Measurements from ENCODE around the gene LSG1. TPM values are rescaled to one million over a fixed set of nuclear protein-coding genes. Genes with fewer than 3 reads are reported as not detected.
A peak's percentile ranks its signal among the peaks of the same experiment; 100 is the strongest.

The LSG1 gene
- total RNA-seq, 4 donors from 2014 or later = 19.9 to 35.0 (median 32.6) TPM

DNA sequence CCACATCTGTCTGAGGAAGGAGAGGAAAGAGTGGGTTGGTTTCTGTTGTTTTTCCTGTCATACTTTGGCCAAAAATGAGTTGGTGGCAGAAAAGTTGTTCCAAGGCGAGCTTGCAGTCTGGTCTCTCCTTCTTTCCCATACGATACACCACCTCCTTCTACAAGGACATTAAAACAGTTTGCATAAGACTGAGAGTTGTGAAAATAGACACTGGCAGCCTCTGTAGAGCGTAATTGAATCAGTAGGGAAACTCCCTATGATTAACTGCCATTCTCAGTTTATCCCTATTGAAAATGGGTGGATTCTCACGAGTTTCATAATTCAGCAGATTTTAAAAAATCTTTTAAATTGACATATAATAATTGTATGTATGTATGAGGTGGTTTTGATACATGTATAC lies 3.7 kb upstream of the LSG1 start:
- TF ChIP-seq POLR2AphosphoS5 (IDR thresholded peaks at IDR 0.05) (no peak), EP300 (IDR thresholded peaks at IDR 0.05) (no peak), CTCF (IDR thresholded peaks at IDR 0.05) (no peak), POLR2A (IDR thresholded peaks at IDR 0.05; ENCODE audit: low read depth) (no peak)
- WGBS = 63% methylated on average over 4 of the region's 4 CpGs
- intact Hi-C loops (cut with DNase I) = no loop called here

DNA sequence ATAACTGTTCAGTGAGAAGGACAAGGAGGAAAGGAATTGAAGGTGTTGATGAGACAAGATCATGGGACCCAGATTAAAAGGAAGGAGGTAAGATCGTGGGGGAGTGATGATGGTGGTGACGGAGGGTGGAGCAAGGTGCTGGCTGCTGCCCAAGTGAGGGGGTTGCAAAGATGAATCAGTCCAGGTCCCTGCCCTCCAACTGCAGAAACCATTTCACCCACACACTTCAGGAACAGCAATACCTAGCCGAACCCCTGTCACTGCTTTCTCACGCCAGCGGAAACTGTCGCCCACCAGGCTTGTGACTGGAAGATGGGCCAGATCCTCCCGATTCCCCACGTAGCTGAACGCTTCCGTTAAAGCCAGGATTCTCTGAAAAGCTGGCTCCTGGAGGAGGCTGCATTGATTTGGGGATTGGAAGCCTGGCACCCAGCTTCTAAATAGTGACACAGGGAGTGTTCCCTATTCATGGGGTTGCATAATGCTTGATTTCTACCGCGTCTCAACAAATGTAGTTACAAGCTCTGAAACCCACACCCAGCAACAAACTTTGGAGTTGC lies 3.2 kb upstream of the LSG1 start:
- Histone ChIP-seq H3K27ac (replicated peaks in 1 of 4) (no peak overlapping the region), H3K27me3 (peaks cover 0 to 19% (median 0%) of the 10 kb centered on the region in 4 donors), H3K4me1 (peaks cover 19 to 21% (median 20%) of the 10 kb centered on the region in 4 donors), H3K9me3 (no peaks in the 10 kb centered on the region), H3K36me3 (no peaks in the 10 kb centered on the region), H3K4me3 (no peak overlapping the region)
- intact Hi-C loops (cut with DNase I) = no loop called here
- no peak for TF ChIP-seq POLR2AphosphoS5 (IDR thresholded peaks at IDR 0.05)
- no peak for TF ChIP-seq EP300 (IDR thresholded peaks at IDR 0.05)
- TF ChIP-seq CTCF (IDR thresholded peaks at IDR 0.05) = no peak
- TF ChIP-seq POLR2A (IDR thresholded peaks at IDR 0.05; ENCODE audit: low read depth) = no peak
- no peak for DNase-seq (ENCODE audit: extremely low spot score)
- 50% methylated on average over 12 of the region's 12 CpGs for WGBS

More for the DNA sequence above, 3.7 kb upstream of the LSG1 start:
- peaks cover 0 to 19% (median 0%) of the 10 kb centered on the region in 4 donors for H3K27me3 ChIP-seq
- no peaks in the 10 kb centered on the region for H3K9me3 ChIP-seq
- no peak overlapping the region for H3K27ac ChIP-seq (replicated peaks in 1 of 4)
- no peaks in the 10 kb centered on the region for H3K36me3 ChIP-seq
- peaks cover 14 to 16% (median 16%) of the 10 kb centered on the region in 4 donors for H3K4me1 ChIP-seq
- no peak overlapping the region for H3K4me3 ChIP-seq
- no peak for DNase-seq (ENCODE audit: extremely low spot score)

- 61% methylated on average over 3 of the region's 3 CpGs for WGBS
- intact Hi-C loops (cut with DNase I) = no loop called here
- H3K4me1 ChIP-seq = peaks cover 19 to 32% (median 23%) of the 10 kb centered on the region in 4 donors
- TF ChIP-seq POLR2A (IDR thresholded peaks at IDR 0.05; ENCODE audit: low read depth) = no peak
- no peak for TF ChIP-seq POLR2AphosphoS5 (IDR thresholded peaks at IDR 0.05)
- TF ChIP-seq CTCF (IDR thresholded peaks at IDR 0.05) = no peak
- no peak for TF ChIP-seq EP300 (IDR thresholded peaks at IDR 0.05)
- peaks cover 0 to 13% (median 8%) of the 10 kb centered on the region in 4 donors for H3K36me3 ChIP-seq
- no peak overlapping the region for H3K4me3 ChIP-seq
- H3K9me3 ChIP-seq = no peaks in the 10 kb centered on the region
- peaks cover 0 to 19% (median 0%) of the 10 kb centered on the region in 4 donors for H3K27me3 ChIP-seq
- DNase-seq (ENCODE audit: extremely low spot score) = peak; percentile 45
- H3K27ac ChIP-seq (replicated peaks in 1 of 4) = no peak overlapping the region
These were observed 1.8 kb upstream of the LSG1 start for GRCh38 chr3:194673761-194674160.

DNA sequence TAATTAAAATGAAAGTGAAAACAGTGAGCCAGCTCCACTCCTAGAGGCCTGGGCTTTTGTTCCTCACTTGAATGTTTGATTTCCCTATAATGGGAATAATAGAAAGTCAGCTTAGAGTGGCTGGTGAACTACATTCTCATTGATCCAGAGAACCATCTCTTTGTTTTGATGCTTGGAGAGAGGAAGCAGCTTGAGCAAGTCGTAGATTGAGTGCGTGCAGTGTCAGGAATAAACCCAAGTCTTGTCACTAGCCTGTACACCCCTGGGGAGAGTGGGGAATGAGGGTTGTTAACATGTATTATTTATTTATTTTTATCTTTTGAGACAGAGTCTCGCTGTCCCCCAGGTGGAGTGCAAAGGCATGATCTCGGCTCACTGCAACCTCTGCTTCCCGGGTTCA lies 885 bp upstream of the LSG1 start:
- peak overlapping the region; percentile 87 to 90 (median 88) for H3K27ac ChIP-seq (replicated peaks in 1 of 4)
- H3K9me3 ChIP-seq = no peaks in the 10 kb centered on the region
- TF ChIP-seq POLR2A (IDR thresholded peaks at IDR 0.05; ENCODE audit: low read depth) (no peak), POLR2AphosphoS5 (IDR thresholded peaks at IDR 0.05) (no peak), CTCF (IDR thresholded peaks at IDR 0.05) (no peak), EP300 (IDR thresholded peaks at IDR 0.05) (no peak)
- H3K36me3 ChIP-seq = peaks cover 0 to 22% (median 16%) of the 10 kb centered on the region in 4 donors
- peak; percentile 37 for DNase-seq (ENCODE audit: extremely low spot score)
- peaks cover 19 to 32% (median 23%) of the 10 kb centered on the region in 4 donors for H3K4me1 ChIP-seq
- peaks cover 0 to 19% (median 0%) of the 10 kb centered on the region in 4 donors for H3K27me3 ChIP-seq
- 34% methylated on average over 5 of the region's 5 CpGs for WGBS
- intact Hi-C loops (cut with DNase I) = no loop called here
- H3K4me3 ChIP-seq = peak overlapping the region; percentile 64 to 81 (median 74)
